GM23338 (cell line): ENCODE data around the gene PHF5A. TPM values are rescaled to one million over a fixed set of nuclear protein-coding genes. Genes with fewer than 3 reads are reported as not detected.

Experiments used
- ATAC-seq: fragments of 200-7000 bp; cut with Tn5 transposase; 3 replicates; pipeline ENCODE4 v1.9.1; 2020
- DNase-seq: peaks from one replicate; pipeline ENCODE4 v3.0.0-alpha.2; 2015; ENCODE audit warnings: low spot score
- H2AFZ ChIP-seq: fragments of 200-600 bp; sonication (generic); 2 replicates; pipeline ENCODE4 v1.8.0; 2016; ENCODE audit warnings: antibody characterized with exemption, mild to moderate bottlenecking, moderate library complexity
- H3F3A ChIP-seq: fragments of 200-600 bp; sonication (generic); replicated peaks from 2 replicates; pipeline ENCODE4 v1.8.0; 2017; ENCODE audit warnings: antibody characterized with exemption, mixed run types, low read depth
- H3K27ac ChIP-seq: fragments of 200-600 bp; sonication (generic); 2 replicates; pipeline ENCODE4 v1.6.1; 2016; ENCODE audit warnings: low read depth
- H3K27me3 ChIP-seq: fragments of 200-600 bp; sonication (generic); 2 replicates; pipeline ENCODE4 v1.8.0; 2016; ENCODE audit warnings: mild to moderate bottlenecking, mixed run types, moderate library complexity; ENCODE audit not compliant: insufficient read depth
- H3K36me3 ChIP-seq: fragments of 200-600 bp; sonication (generic); 2 replicates; pipeline ENCODE4 v1.8.0; 2016; ENCODE audit warnings: mild to moderate bottlenecking; ENCODE audit not compliant: insufficient read depth
- H3K4me1 ChIP-seq: fragments of 200-600 bp; sonication (generic); 2 replicates; pipeline ENCODE4 v1.8.0; 2016; ENCODE audit warnings: mild to moderate bottlenecking, moderate library complexity; ENCODE audit not compliant: insufficient read depth
- H3K4me2 ChIP-seq: fragments of 200-600 bp; sonication (generic); 2 replicates; pipeline ENCODE4 v1.7.1; 2017; ENCODE audit warnings: mixed run types
- H3K4me3 ChIP-seq: fragments of 200-600 bp; sonication (generic); 2 replicates; pipeline ENCODE4 v1.6.1; 2016; ENCODE audit warnings: mixed run types
- H3K79me2 ChIP-seq: fragments of 200-600 bp; sonication (generic); replicated peaks from 2 replicates; pipeline ENCODE4 v1.8.0; 2017; ENCODE audit warnings: mild to moderate bottlenecking; ENCODE audit not compliant: insufficient read depth
- H3K9me2 ChIP-seq: fragments of 200-600 bp; sonication (generic); 2 replicates; pipeline ENCODE4 v1.8.0; 2017; ENCODE audit not compliant: insufficient read depth
- H4K20me1 ChIP-seq: fragments of 200-600 bp; sonication (generic); replicated peaks from 2 replicates; pipeline ENCODE4 v1.8.0; 2017; ENCODE audit warnings: mild to moderate bottlenecking; ENCODE audit not compliant: insufficient read depth
- H3K27ac Mint-ChIP-seq: 2 replicates; pipeline ENCODE4 v1.8.0; 2020; ENCODE audit warnings: inconsistent platforms, mild to moderate bottlenecking, moderate library complexity, mixed read lengths
- H3K27me3 Mint-ChIP-seq: 3 replicates; pipeline ENCODE4 v1.8.0; 2022; ENCODE audit warnings: low read depth, mild to moderate bottlenecking, moderate library complexity, mixed read lengths, inconsistent platforms; ENCODE audit not compliant: insufficient read depth, poor library complexity
- H3K36me3 Mint-ChIP-seq: 3 replicates; pipeline ENCODE4 v1.8.0; 2021; ENCODE audit warnings: low read depth, mild to moderate bottlenecking, inconsistent platforms, moderate library complexity, mixed read lengths
- H3K4me1 Mint-ChIP-seq: 3 replicates; pipeline ENCODE4 v1.8.0; 2020; ENCODE audit warnings: mild to moderate bottlenecking, inconsistent platforms, mixed read lengths
- H3K4me3 Mint-ChIP-seq: 3 replicates; pipeline ENCODE4 v1.8.0; 2021; ENCODE audit warnings: moderate library complexity, mild to moderate bottlenecking, inconsistent platforms, mixed read lengths
- H3K9me3 Mint-ChIP-seq: 3 replicates; pipeline ENCODE4 v1.8.0; 2020; ENCODE audit warnings: moderate library complexity, mild to moderate bottlenecking, inconsistent platforms, mixed read lengths
- JUNB ChIP-seq: IDR thresholded peaks from one replicate; pipeline ENCODE4 v1.6.1; 2016; ENCODE audit warnings: antibody characterized with exemption; ENCODE audit not compliant: unreplicated experiment
- STAT1 ChIP-seq: IDR thresholded peaks from one replicate; pipeline ENCODE4 v1.6.1; 2016; ENCODE audit warnings: antibody characterized with exemption; ENCODE audit not compliant: unreplicated experiment
- ZNF331 ChIP-seq: fragments of 250-450 bp; sonication (Bioruptor Pico); IDR thresholded peaks from 2 replicates; pipeline ENCODE4 v1.5.0; 2020; ENCODE audit warnings: low read depth, mild to moderate bottlenecking, moderate library complexity
- polyA plus RNA-seq: library from polyadenylated mRNA; unstranded; fragments of >200 nt; fragmentation: Nextera tagmentation; extraction: Ambion mirVana; gene quantifications from 2 replicates; pipeline ENCODE4 v1.2.1, GENCODE V29; 2016
- total RNA-seq: library from RNA; depleted of rRNA; stranded (reverse); fragments of >200 nt; shearing (Covaris generic); gene quantifications from 2 replicates; pipeline ENCODE4 v1.2.3, GENCODE V29; 2014
- TF ChIP-seq, protein P1 (sequence below): fragments of 250-450 bp; sonication (Bioruptor Pico); IDR thresholded peaks from 2 replicates; pipeline ENCODE4 v1.5.0; 2020; ENCODE audit warnings: mild to moderate bottlenecking, moderate library complexity
- TF ChIP-seq, protein P2 (sequence below): IDR thresholded peaks from 2 replicates; pipeline ENCODE4 v1.6.1; 2016; ENCODE audit warnings: antibody characterized with exemption
- TF ChIP-seq, protein P3 (sequence below), 2 experiments: fragments of 200-600 bp in 1 of 2; sonication (generic) in 1 of 2; conservative IDR thresholded peaks; 2 replicates each; pipeline versions ENCODE4 v1.5.1 to v1.6.1; 2016 to 2017; ENCODE audit warnings: antibody characterized with exemption in 2 of 2, low read depth in 2 of 2, mild to moderate bottlenecking in 2 of 2, moderate library complexity in 1 of 2
- TF ChIP-seq, protein P4 (sequence below): IDR thresholded peaks from one replicate; pipeline ENCODE4 v1.6.1; 2018; ENCODE audit warnings: antibody characterized with exemption; ENCODE audit not compliant: unreplicated experiment

The PHF5A gene
- total and polyA plus RNA-seq, 2 experiments from 2014 or later = 49.4 to 115 TPM

DNA sequence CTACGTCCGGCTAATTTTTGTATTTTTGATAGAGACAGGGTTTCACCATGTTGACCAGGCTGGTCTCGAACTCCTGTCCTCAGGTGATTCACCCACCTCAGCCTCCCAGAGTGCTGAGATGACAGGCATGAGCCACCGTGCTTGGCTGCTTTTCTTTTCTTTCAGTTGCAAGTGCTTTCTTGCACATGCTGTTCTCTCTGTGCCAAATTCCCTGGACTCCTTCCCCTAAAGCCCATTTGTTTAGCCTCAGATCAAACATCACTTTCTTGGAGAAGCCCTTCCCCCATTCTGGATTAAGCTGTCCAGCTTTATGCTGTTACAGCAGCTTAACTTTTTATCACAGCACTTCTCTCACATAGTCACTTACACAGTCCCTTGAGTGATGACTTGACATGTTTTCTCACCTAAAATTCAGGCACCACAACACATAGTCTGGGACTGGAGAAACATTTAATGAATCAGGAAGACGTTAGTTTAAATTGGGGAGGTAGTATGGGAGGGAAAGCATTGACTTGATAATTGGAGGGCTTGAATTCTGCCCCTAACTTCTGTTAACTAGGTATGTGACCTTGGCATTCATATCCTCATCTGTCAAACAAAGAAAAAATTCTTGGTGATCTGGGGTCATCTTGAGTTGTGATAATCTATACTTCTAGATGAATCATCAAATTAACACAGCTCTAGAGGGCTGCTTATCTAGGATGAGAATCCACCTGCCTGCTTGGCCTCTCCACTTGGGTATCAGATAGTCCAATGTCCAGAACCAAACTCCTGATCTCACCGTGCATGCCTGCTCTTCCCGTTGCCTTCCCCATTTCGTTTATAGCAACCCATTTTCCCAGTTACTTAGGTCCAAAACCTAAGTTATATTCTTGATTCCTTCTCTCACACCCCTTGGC is 18.8 kb upstream of the PHF5A start:
- Mint-ChIP-seq H3K27me3 (peaks cover 10% of the 10 kb centered on the region), H3K9me3 (no peaks in the 10 kb centered on the region), H3K4me3 (no peak overlapping the region), H3K4me1 (peaks cover 67% of the 10 kb centered on the region), H3K36me3 (no peaks in the 10 kb centered on the region), H3K27ac (peak overlapping the region; percentile 72)
- Histone ChIP-seq H2AFZ (no peak overlapping the region), H3K79me2 (peaks cover 98% of the 10 kb centered on the region), H3K36me3 (no peaks in the 10 kb centered on the region), H3K4me1 (peaks cover 64% of the 10 kb centered on the region), H3K27me3 (no peaks in the 10 kb centered on the region), H3F3A (peaks cover 15% of the 10 kb centered on the region), H3K9me2 (no peaks in the 10 kb centered on the region), H3K27ac (no peak overlapping the region), H3K4me3 (no peak overlapping the region), H4K20me1 (peaks cover 18% of the 10 kb centered on the region), H3K4me2 (no peak overlapping the region)
- no peak for DNase-seq
- no peak for ATAC-seq
- TF ChIP-seq STAT1 = no peak
- TF ChIP-seq ZNF331 (CRISPR knock-in tag) = no peak

DNA sequence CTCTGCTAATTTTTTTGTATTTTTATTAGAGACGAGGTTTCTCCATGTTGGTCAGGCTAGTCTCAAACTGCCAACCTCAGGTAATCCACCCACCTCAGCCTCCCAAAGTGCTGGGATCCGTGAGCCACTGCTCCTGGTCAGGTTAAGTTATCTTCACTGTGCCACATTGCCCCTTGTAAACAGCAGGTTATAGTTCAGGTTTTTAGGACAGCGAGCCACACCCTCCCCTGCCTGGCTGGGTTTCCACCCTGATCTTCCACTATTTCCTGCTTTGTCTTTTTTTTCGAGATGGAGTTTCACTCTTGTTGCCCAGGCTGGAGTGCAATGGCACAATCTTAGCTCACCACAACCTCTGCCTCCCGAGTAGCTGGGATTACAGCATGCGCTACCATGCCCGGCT is 16.5 kb upstream of the PHF5A start:
- H4K20me1 ChIP-seq = peaks cover 32% of the 10 kb centered on the region
- peaks cover 5% of the 10 kb centered on the region for H3K27me3 Mint-ChIP-seq
- no peak overlapping the region for H2AFZ ChIP-seq
- peaks cover 28% of the 10 kb centered on the region for H3F3A ChIP-seq
- H3K4me3 Mint-ChIP-seq = no peak overlapping the region
- H3K9me3 Mint-ChIP-seq = no peaks in the 10 kb centered on the region
- no peak overlapping the region for H3K4me2 ChIP-seq
- no peaks in the 10 kb centered on the region; the same call in 2 of the 3 replicates for H3K36me3 Mint-ChIP-seq
- no peaks in the 10 kb centered on the region for H3K27me3 ChIP-seq
- ATAC-seq (no peak), DNase-seq (no peak)
- peaks cover 67% of the 10 kb centered on the region for H3K4me1 ChIP-seq
- no peak overlapping the region for H3K27ac ChIP-seq
- no peak overlapping the region for H3K27ac Mint-ChIP-seq
- H3K36me3 ChIP-seq = no peaks in the 10 kb centered on the region
- H3K4me1 Mint-ChIP-seq = peaks cover 71% of the 10 kb centered on the region
- H3K79me2 ChIP-seq = peaks cover 98% of the 10 kb centered on the region
- H3K9me2 ChIP-seq = no peaks in the 10 kb centered on the region
- no peak overlapping the region for H3K4me3 ChIP-seq
- TF ChIP-seq, protein P1, sequence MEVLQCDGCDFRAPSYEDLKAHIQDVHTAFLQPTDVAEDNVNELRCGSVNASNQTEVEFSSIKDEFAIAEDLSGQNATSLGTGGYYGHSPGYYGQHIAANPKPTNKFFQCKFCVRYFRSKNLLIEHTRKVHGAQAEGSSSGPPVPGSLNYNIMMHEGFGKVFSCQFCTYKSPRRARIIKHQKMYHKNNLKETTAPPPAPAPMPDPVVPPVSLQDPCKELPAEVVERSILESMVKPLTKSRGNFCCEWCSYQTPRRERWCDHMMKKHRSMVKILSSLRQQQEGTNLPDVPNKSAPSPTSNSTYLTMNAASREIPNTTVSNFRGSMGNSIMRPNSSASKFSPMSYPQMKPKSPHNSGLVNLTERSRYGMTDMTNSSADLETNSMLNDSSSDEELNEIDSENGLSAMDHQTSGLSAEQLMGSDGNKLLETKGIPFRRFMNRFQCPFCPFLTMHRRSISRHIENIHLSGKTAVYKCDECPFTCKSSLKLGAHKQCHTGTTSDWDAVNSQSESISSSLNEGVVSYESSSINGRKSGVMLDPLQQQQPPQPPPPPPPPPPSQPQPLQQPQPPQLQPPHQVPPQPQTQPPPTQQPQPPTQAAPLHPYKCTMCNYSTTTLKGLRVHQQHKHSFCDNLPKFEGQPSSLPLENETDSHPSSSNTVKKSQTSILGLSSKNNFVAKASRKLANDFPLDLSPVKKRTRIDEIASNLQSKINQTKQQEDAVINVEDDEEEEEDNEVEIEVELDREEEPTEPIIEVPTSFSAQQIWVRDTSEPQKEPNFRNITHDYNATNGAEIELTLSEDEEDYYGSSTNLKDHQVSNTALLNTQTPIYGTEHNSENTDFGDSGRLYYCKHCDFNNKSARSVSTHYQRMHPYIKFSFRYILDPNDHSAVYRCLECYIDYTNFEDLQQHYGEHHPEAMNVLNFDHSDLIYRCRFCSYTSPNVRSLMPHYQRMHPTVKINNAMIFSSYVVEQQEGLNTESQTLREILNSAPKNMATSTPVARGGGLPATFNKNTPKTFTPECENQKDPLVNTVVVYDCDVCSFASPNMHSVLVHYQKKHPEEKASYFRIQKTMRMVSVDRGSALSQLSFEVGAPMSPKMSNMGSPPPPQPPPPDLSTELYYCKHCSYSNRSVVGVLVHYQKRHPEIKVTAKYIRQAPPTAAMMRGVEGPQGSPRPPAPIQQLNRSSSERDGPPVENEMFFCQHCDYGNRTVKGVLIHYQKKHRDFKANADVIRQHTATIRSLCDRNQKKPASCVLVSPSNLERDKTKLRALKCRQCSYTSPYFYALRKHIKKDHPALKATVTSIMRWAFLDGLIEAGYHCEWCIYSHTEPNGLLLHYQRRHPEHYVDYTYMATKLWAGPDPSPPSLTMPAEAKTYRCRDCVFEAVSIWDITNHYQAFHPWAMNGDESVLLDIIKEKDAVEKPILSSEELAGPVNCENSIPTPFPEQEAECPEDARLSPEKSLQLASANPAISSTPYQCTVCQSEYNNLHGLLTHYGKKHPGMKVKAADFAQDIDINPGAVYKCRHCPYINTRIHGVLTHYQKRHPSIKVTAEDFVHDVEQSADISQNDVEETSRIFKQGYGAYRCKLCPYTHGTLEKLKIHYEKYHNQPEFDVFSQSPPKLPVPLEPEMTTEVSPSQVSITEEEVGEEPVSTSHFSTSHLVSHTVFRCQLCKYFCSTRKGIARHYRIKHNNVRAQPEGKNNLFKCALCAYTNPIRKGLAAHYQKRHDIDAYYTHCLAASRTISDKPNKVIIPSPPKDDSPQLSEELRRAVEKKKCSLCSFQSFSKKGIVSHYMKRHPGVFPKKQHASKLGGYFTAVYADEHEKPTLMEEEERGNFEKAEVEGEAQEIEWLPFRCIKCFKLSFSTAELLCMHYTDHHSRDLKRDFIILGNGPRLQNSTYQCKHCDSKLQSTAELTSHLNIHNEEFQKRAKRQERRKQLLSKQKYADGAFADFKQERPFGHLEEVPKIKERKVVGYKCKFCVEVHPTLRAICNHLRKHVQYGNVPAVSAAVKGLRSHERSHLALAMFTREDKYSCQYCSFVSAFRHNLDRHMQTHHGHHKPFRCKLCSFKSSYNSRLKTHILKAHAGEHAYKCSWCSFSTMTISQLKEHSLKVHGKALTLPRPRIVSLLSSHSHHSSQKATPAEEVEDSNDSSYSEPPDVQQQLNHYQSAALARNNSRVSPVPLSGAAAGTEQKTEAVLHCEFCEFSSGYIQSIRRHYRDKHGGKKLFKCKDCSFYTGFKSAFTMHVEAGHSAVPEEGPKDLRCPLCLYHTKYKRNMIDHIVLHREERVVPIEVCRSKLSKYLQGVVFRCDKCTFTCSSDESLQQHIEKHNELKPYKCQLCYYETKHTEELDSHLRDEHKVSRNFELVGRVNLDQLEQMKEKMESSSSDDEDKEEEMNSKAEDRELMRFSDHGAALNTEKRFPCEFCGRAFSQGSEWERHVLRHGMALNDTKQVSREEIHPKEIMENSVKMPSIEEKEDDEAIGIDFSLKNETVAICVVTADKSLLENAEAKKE (CRISPR knock-in tag) = no peak
- TF ChIP-seq ZNF331 (CRISPR knock-in tag) = no peak
- TF ChIP-seq JUNB = no peak
- TF ChIP-seq, protein P2, sequence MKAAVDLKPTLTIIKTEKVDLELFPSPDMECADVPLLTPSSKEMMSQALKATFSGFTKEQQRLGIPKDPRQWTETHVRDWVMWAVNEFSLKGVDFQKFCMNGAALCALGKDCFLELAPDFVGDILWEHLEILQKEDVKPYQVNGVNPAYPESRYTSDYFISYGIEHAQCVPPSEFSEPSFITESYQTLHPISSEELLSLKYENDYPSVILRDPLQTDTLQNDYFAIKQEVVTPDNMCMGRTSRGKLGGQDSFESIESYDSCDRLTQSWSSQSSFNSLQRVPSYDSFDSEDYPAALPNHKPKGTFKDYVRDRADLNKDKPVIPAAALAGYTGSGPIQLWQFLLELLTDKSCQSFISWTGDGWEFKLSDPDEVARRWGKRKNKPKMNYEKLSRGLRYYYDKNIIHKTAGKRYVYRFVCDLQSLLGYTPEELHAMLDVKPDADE = no peak
- TF ChIP-seq, protein P3, sequence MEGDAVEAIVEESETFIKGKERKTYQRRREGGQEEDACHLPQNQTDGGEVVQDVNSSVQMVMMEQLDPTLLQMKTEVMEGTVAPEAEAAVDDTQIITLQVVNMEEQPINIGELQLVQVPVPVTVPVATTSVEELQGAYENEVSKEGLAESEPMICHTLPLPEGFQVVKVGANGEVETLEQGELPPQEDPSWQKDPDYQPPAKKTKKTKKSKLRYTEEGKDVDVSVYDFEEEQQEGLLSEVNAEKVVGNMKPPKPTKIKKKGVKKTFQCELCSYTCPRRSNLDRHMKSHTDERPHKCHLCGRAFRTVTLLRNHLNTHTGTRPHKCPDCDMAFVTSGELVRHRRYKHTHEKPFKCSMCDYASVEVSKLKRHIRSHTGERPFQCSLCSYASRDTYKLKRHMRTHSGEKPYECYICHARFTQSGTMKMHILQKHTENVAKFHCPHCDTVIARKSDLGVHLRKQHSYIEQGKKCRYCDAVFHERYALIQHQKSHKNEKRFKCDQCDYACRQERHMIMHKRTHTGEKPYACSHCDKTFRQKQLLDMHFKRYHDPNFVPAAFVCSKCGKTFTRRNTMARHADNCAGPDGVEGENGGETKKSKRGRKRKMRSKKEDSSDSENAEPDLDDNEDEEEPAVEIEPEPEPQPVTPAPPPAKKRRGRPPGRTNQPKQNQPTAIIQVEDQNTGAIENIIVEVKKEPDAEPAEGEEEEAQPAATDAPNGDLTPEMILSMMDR (conservative IDR thresholded peaks at IDR 0.05; ENCODE audit: low read depth in 2 of 2) = no peak
- TF ChIP-seq, protein P4, sequence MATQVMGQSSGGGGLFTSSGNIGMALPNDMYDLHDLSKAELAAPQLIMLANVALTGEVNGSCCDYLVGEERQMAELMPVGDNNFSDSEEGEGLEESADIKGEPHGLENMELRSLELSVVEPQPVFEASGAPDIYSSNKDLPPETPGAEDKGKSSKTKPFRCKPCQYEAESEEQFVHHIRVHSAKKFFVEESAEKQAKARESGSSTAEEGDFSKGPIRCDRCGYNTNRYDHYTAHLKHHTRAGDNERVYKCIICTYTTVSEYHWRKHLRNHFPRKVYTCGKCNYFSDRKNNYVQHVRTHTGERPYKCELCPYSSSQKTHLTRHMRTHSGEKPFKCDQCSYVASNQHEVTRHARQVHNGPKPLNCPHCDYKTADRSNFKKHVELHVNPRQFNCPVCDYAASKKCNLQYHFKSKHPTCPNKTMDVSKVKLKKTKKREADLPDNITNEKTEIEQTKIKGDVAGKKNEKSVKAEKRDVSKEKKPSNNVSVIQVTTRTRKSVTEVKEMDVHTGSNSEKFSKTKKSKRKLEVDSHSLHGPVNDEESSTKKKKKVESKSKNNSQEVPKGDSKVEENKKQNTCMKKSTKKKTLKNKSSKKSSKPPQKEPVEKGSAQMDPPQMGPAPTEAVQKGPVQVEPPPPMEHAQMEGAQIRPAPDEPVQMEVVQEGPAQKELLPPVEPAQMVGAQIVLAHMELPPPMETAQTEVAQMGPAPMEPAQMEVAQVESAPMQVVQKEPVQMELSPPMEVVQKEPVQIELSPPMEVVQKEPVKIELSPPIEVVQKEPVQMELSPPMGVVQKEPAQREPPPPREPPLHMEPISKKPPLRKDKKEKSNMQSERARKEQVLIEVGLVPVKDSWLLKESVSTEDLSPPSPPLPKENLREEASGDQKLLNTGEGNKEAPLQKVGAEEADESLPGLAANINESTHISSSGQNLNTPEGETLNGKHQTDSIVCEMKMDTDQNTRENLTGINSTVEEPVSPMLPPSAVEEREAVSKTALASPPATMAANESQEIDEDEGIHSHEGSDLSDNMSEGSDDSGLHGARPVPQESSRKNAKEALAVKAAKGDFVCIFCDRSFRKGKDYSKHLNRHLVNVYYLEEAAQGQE = no peak
